Trophoblast cell (in vitro differentiated cells and primary cell): ENCODE measurements around the gene UBA6.

ENCODE experiments used
- DNase-seq, 2 donors: peaks; one replicate each; pipeline ENCODE4 v3.0.0-alpha.2; 2016
- H2AFZ ChIP-seq: 2 replicates; pipeline ENCODE4 v1.6.1; 2013; ENCODE audit warnings: low read length, moderate library complexity, mild to moderate bottlenecking; ENCODE audit not compliant: insufficient read depth, poor library complexity
- H2AK5ac ChIP-seq: 2 replicates; pipeline ENCODE4 v1.6.1; 2013; ENCODE audit warnings: mild to moderate bottlenecking, low read length
- H2BK120ac ChIP-seq: 2 replicates; pipeline ENCODE4 v1.6.1; 2013; ENCODE audit warnings: low read length, mild to moderate bottlenecking, moderate library complexity; ENCODE audit not compliant: insufficient read depth, poor library complexity
- H2BK12ac ChIP-seq: 2 replicates; pipeline ENCODE4 v1.6.1; 2013; ENCODE audit warnings: mild to moderate bottlenecking, low read length, moderate library complexity
- H2BK5ac ChIP-seq: 2 replicates; pipeline ENCODE4 v1.6.1; 2013; ENCODE audit warnings: low read length, low read depth, moderate library complexity, mild to moderate bottlenecking; ENCODE audit not compliant: poor library complexity
- H3K14ac ChIP-seq: 2 replicates; pipeline ENCODE4 v1.6.1; 2013; ENCODE audit warnings: mild to moderate bottlenecking, low read length
- H3K18ac ChIP-seq: 2 replicates; pipeline ENCODE4 v1.6.1; 2013; ENCODE audit warnings: mild to moderate bottlenecking, low read length
- H3K23ac ChIP-seq: 2 replicates; pipeline ENCODE4 v1.6.1; 2013; ENCODE audit warnings: low read length
- H3K27ac ChIP-seq: 2 replicates; pipeline ENCODE4 v1.5.1; 2013; ENCODE audit warnings: low read depth, mild to moderate bottlenecking, inconsistent platforms, low read length, moderate library complexity
- H3K27me3 ChIP-seq: 2 replicates; pipeline ENCODE4 v1.6.1; 2013; ENCODE audit warnings: inconsistent platforms, mild to moderate bottlenecking, low read length, moderate library complexity; ENCODE audit not compliant: insufficient read depth
- H3K36me3 ChIP-seq, 2 experiments: 1 replicate in 1 of 2; 2 replicates in 1 of 2; pipeline ENCODE4 v1.6.1; 2013; ENCODE audit warnings: low read length in 2 of 2, mild to moderate bottlenecking in 2 of 2, moderate library complexity in 1 of 2; ENCODE audit not compliant: insufficient read depth in 2 of 2, control insufficient read depth in 1 of 2
- H3K4ac ChIP-seq: 2 replicates; pipeline ENCODE4 v1.6.1; 2013; ENCODE audit warnings: low read depth, mild to moderate bottlenecking, low read length, moderate library complexity
- H3K4me1 ChIP-seq, 2 experiments: 1 replicate in 1 of 2; 2 replicates in 1 of 2; pipeline ENCODE4 v1.6.1; 2013; ENCODE audit warnings: low read length in 2 of 2, mild to moderate bottlenecking in 2 of 2, moderate library complexity in 1 of 2; ENCODE audit not compliant: insufficient read depth in 2 of 2, control insufficient read depth in 1 of 2
- H3K4me2 ChIP-seq: 2 replicates; pipeline ENCODE4 v1.6.1; 2013; ENCODE audit warnings: inconsistent platforms, mild to moderate bottlenecking, low read length, moderate library complexity
- H3K4me3 ChIP-seq: 2 replicates; pipeline ENCODE4 v1.5.1; 2013; ENCODE audit warnings: mild to moderate bottlenecking, low read depth, low read length, inconsistent platforms
- H3K79me1 ChIP-seq: one replicate; pipeline ENCODE4 v1.6.1; 2013; ENCODE audit warnings: low read length
- H3K79me2 ChIP-seq: 2 replicates; pipeline ENCODE4 v1.6.1; 2013; ENCODE audit warnings: low read length, mild to moderate bottlenecking; ENCODE audit not compliant: control insufficient read depth, insufficient read depth, poor library complexity
- H3K9ac ChIP-seq: 2 replicates; pipeline ENCODE4 v1.6.1; 2013; ENCODE audit warnings: mild to moderate bottlenecking, low read length
- H3K9me3 ChIP-seq: 2 replicates; pipeline ENCODE4 v1.6.1; 2013; ENCODE audit warnings: low read depth, mild to moderate bottlenecking, control low read depth, inconsistent platforms, low read length; ENCODE audit not compliant: insufficient read depth
- H4K12ac ChIP-seq: 2 replicates; pipeline ENCODE4 v1.6.1; 2013; ENCODE audit warnings: low read depth, mild to moderate bottlenecking, low read length, moderate library complexity
- H4K8ac ChIP-seq: 2 replicates; pipeline ENCODE4 v1.6.1; 2013; ENCODE audit warnings: low read depth, mild to moderate bottlenecking, low read length, moderate library complexity
- H4K91ac ChIP-seq: one replicate; pipeline ENCODE4 v1.6.1; 2013; ENCODE audit warnings: low read depth, mild to moderate bottlenecking, low read length, moderate library complexity
- WGBS: extraction: QIAGEN DNeasy Blood & Tissue Kit; methylation state at CpG from one replicate; pipeline ENCODE4 v1.1.7; 2013; ENCODE audit warnings: missing lambda C conversion rate; ENCODE audit not compliant: insufficient read length, insufficient coverage; ENCODE audit errors: extremely low coverage; 5-methylcytosine and 5-hydroxymethylcytosine counted together

Gene UBA6

GRCh38 chr4:67616478-67616877 is 84.5 kb downstream of the UBA6 start:
- Histone ChIP-seq H3K36me3 (peaks cover 6 to 8% of the 10 kb centered on the region in 2 experiments), H3K9ac (no peak overlapping the region)

DNA sequence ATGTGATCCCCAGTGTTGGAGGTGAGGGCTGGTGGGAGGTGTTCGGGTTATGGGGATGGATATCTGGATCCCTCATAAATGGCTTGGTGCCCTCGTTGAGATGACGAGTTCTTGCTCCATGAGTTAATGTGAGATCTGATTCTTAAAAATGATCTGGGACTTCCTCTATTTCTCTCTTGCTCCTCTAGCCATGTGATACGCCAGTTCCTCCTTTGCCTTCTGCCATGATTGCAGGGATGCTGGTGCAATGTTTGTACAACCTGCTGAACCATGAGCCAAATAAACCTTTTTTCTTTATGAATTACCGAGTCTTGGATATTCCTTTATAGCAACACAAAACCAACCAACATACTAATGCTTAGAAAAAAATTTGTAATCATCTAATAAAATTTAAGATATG is 85.8 kb downstream of the UBA6 start:
- H3K4me1 ChIP-seq = no peaks in the 10 kb centered on the region
- no peaks in the 10 kb centered on the region for H3K27me3 ChIP-seq
- H3K36me3 ChIP-seq = peaks cover 6% of the 10 kb centered on the region in 2 experiments
- H2AK5ac ChIP-seq = no peak overlapping the region
- no peak for DNase-seq
- H3K79me1 ChIP-seq = no peaks in the 10 kb centered on the region
- H2BK120ac ChIP-seq = no peak overlapping the region
- no peak overlapping the region for H3K9ac ChIP-seq
- no peak overlapping the region for H4K12ac ChIP-seq
- no peak overlapping the region for H2BK5ac ChIP-seq
- no peak overlapping the region for H4K91ac ChIP-seq
- no peak overlapping the region for H3K4me3 ChIP-seq
- H3K18ac ChIP-seq = no peak overlapping the region
- H3K23ac ChIP-seq = no peak overlapping the region
- H2BK12ac ChIP-seq = no peak overlapping the region
- no peak overlapping the region for H2AFZ ChIP-seq
- H3K79me2 ChIP-seq = no peaks in the 10 kb centered on the region
- no peak overlapping the region for H3K27ac ChIP-seq
- H3K14ac ChIP-seq = no peak overlapping the region
- no peaks in the 10 kb centered on the region for H3K9me3 ChIP-seq
- no peak overlapping the region for H3K4me2 ChIP-seq
- no peak overlapping the region for H4K8ac ChIP-seq
- no peak overlapping the region for H3K4ac ChIP-seq
- WGBS = no CpG with 5 or more reads among the region's 5 CpGs

More at GRCh38 chr4:67616478-67616877, 84.5 kb downstream of the UBA6 start:
- H4K91ac ChIP-seq = no peak overlapping the region
- H3K9me3 ChIP-seq = no peaks in the 10 kb centered on the region
- H3K27me3 ChIP-seq = no peaks in the 10 kb centered on the region
- no peak overlapping the region for H2BK5ac ChIP-seq
- no peaks in the 10 kb centered on the region for H3K79me1 ChIP-seq
- H2BK120ac ChIP-seq = no peak overlapping the region
- H3K23ac ChIP-seq = no peak overlapping the region
- no peak overlapping the region for H3K14ac ChIP-seq
- no peaks in the 10 kb centered on the region for H3K79me2 ChIP-seq
- no peak overlapping the region for H3K4ac ChIP-seq
- no peak overlapping the region for H2AFZ ChIP-seq
- H2BK12ac ChIP-seq = no peak overlapping the region
- H2AK5ac ChIP-seq = no peak overlapping the region
- H3K4me3 ChIP-seq = no peak overlapping the region
- WGBS = no CpG with 5 or more reads among the region's 1 CpG
- H3K18ac ChIP-seq = no peak overlapping the region
- H4K8ac ChIP-seq = no peak overlapping the region
- H3K27ac ChIP-seq = no peak overlapping the region
- DNase-seq = no peak
- no peak overlapping the region for H4K12ac ChIP-seq
- no peak overlapping the region for H3K4me2 ChIP-seq
- H3K4me1 ChIP-seq = no peaks in the 10 kb centered on the region

DNA sequence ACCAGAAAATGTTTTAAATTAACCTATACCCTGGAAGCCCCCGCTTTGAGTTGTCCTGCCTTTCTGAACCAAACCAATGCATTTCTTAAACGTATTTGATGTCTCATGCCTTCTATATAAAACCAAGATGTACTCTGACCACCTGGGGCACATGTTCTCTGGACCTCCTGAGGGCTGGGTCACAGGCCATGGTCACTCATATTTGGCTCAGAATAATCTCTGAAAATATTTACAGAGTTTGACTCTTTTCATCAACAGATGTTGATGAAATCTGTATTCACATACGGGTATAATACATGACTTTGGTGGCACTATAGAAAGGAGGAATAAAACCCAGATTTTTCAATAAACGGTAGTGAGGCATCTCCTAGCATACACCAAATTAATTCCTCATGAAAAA is 86.8 kb downstream of the UBA6 start:
- Histone ChIP-seq H3K23ac (no peak overlapping the region), H4K8ac (no peak overlapping the region), H2BK5ac (no peak overlapping the region), H2BK120ac (no peak overlapping the region), H4K12ac (no peak overlapping the region), H2AFZ (no peak overlapping the region), H2AK5ac (no peak overlapping the region), H3K27ac (no peak overlapping the region), H3K79me1 (no peaks in the 10 kb centered on the region), H3K36me3 (peaks cover 4% of the 10 kb centered on the region in 2 experiments), H3K9ac (no peak overlapping the region), H3K9me3 (no peaks in the 10 kb centered on the region), H3K4me3 (no peak overlapping the region), H3K79me2 (no peaks in the 10 kb centered on the region), H2BK12ac (no peak overlapping the region), H3K14ac (no peak overlapping the region), H3K4me2 (no peak overlapping the region), H4K91ac (no peak overlapping the region), H3K4ac (no peak overlapping the region), H3K27me3 (no peaks in the 10 kb centered on the region), H3K18ac (no peak overlapping the region), H3K4me1 (no peaks in the 10 kb centered on the region)
- WGBS = no CpG with 5 or more reads among the region's 4 CpGs
- no peak for DNase-seq

- Histone ChIP-seq H4K91ac (no peak overlapping the region), H2BK120ac (no peak overlapping the region), H3K27ac (no peak overlapping the region), H3K4me2 (no peak overlapping the region), H4K12ac (no peak overlapping the region), H3K14ac (no peak overlapping the region), H2AK5ac (no peak overlapping the region), H3K27me3 (no peaks in the 10 kb centered on the region), H2AFZ (no peak overlapping the region), H3K4me3 (no peak overlapping the region), H3K18ac (no peak overlapping the region), H3K23ac (no peak overlapping the region), H4K8ac (no peak overlapping the region), H2BK12ac (no peak overlapping the region), H3K9ac (no peak overlapping the region), H2BK5ac (no peak overlapping the region), H3K79me2 (no peaks in the 10 kb centered on the region), H3K79me1 (no peaks in the 10 kb centered on the region), H3K4me1 (no peaks in the 10 kb centered on the region), H3K36me3 (no peaks in the 10 kb centered on the region), H3K9me3 (no peaks in the 10 kb centered on the region), H3K4ac (no peak overlapping the region)
- no CpG with 5 or more reads among the region's 4 CpGs for WGBS
- no peak for DNase-seq
Measured at GRCh38 chr4:67608027-67608426, 92.9 kb downstream of the UBA6 start.
